ENCODE measurements around the gene TSGA10IP.

Gene TSGA10IP

GRCh38 chr11:65961267-65962140 lies 16.2 kb downstream of the TSGA10IP start, which contains the start of gene SART1:
Gene SART1, plus strand, starts transcription at chr11:65961734. Its CDS starts 47 bp downstream, at chr11:65961781.
- Histone ChIP-seq H3K4me2 (ENCODE audit: low read length) (peak within 1 kb of the TSS; percentile 85), H4K8ac (ENCODE audit: low read depth, low read length) (peak within 1 kb of the TSS; percentile 95), H3K27me3 (ENCODE audit: insufficient read depth, low read length, poor library complexity) (no peaks in the 10 kb centered on the region), H3K36me3 (ENCODE audit: control insufficient read depth, insufficient read depth, low read length) (peaks cover 9% of the 10 kb centered on the region), H2BK5ac (ENCODE audit: low read length) (peak within 1 kb of the TSS; percentile 54), H2BK15ac (replicated peaks; ENCODE audit: low read depth) (no peak within 1 kb of the TSS), H2AK5ac (ENCODE audit: low read length) (no peak within 1 kb of the TSS), H3K4me1 (ENCODE audit: control insufficient read depth, low read depth, low read length) (peaks cover 6% of the 10 kb centered on the region), H3K27ac (ENCODE audit: low read depth, low read length) (peak within 1 kb of the TSS; percentile 83), H3K23ac (ENCODE audit: low read length) (no peak within 1 kb of the TSS), H3K18ac (ENCODE audit: low read length) (peak within 1 kb of the TSS; percentile 35), H3K4ac (ENCODE audit: low read depth, low read length) (peak within 1 kb of the TSS; percentile 6), H4K5ac (ENCODE audit: low read length) (peak within 1 kb of the TSS; percentile 59), H3K9ac (ENCODE audit: low read length) (peak within 1 kb of the TSS; percentile 97), H3K4me3 (ENCODE audit: low read length) (peak within 1 kb of the TSS; percentile 94), H3K79me1 (ENCODE audit: low read length) (peaks cover 20% of the 10 kb centered on the region), H3K79me2 (ENCODE audit: control insufficient read depth, insufficient read depth, low read length) (peaks cover 19% of the 10 kb centered on the region), H2BK120ac (ENCODE audit: low read depth, low read length) (no peak within 1 kb of the TSS), H3K56ac (ENCODE audit: low read length) (peak within 1 kb of the TSS; percentile 99)
- no CpG with 5 or more reads among the region's 97 CpGs for WGBS (ENCODE audit: extremely low coverage, insufficient coverage, low lambda C conversion rate)
- DNase-seq = peak; percentile 99

- Histone ChIP-seq H3K27ac (ENCODE audit: low read depth, low read length) (no peak overlapping the region), H3K4me3 (ENCODE audit: low read length) (peak overlapping the region; percentile 94), H3K4me2 (ENCODE audit: low read length) (peak overlapping the region; percentile 79), H4K5ac (ENCODE audit: low read length) (no peak overlapping the region), H2BK15ac (replicated peaks; ENCODE audit: low read depth) (no peak overlapping the region), H3K18ac (ENCODE audit: low read length) (no peak overlapping the region), H3K79me1 (ENCODE audit: low read length) (peaks cover 20% of the 10 kb centered on the region), H3K27me3 (ENCODE audit: insufficient read depth, low read length, poor library complexity) (no peaks in the 10 kb centered on the region), H3K56ac (ENCODE audit: low read length) (peak overlapping the region; percentile 96), H4K8ac (ENCODE audit: low read depth, low read length) (no peak overlapping the region), H3K9ac (ENCODE audit: low read length) (peak overlapping the region; percentile 97), H3K23ac (ENCODE audit: low read length) (no peak overlapping the region), H2AK5ac (ENCODE audit: low read length) (no peak overlapping the region), H3K36me3 (ENCODE audit: control insufficient read depth, insufficient read depth, low read length) (peaks cover 9% of the 10 kb centered on the region), H3K4me1 (ENCODE audit: control insufficient read depth, low read depth, low read length) (peaks cover 6% of the 10 kb centered on the region), H2BK5ac (ENCODE audit: low read length) (no peak overlapping the region), H3K4ac (ENCODE audit: low read depth, low read length) (no peak overlapping the region), H3K79me2 (ENCODE audit: control insufficient read depth, insufficient read depth, low read length) (peaks cover 19% of the 10 kb centered on the region), H2BK120ac (ENCODE audit: low read depth, low read length) (no peak overlapping the region)
- DNase-seq = no peak
- no CpG with 5 or more reads among the region's 13 CpGs for WGBS (ENCODE audit: extremely low coverage, insufficient coverage, low lambda C conversion rate)
These were observed 16.9 kb downstream of the TSGA10IP start for GRCh38 chr11:65962141-65962564.

GRCh38 chr11:65964906-65965305 lies 19.6 kb downstream of the TSGA10IP start:
- Histone ChIP-seq H3K4ac (ENCODE audit: low read depth, low read length) (no peak overlapping the region), H3K23ac (ENCODE audit: low read length) (no peak overlapping the region), H2AK5ac (ENCODE audit: low read length) (no peak overlapping the region), H3K4me2 (ENCODE audit: low read length) (no peak overlapping the region), H3K36me3 (ENCODE audit: control insufficient read depth, insufficient read depth, low read length) (peaks cover 13% of the 10 kb centered on the region), H4K8ac (ENCODE audit: low read depth, low read length) (no peak overlapping the region), H3K79me1 (ENCODE audit: low read length) (peaks cover 22% of the 10 kb centered on the region), H3K18ac (ENCODE audit: low read length) (no peak overlapping the region), H3K27me3 (ENCODE audit: insufficient read depth, low read length, poor library complexity) (no peaks in the 10 kb centered on the region), H3K27ac (ENCODE audit: low read depth, low read length) (no peak overlapping the region), H3K4me1 (ENCODE audit: control insufficient read depth, low read depth, low read length) (peaks cover 6% of the 10 kb centered on the region), H2BK5ac (ENCODE audit: low read length) (no peak overlapping the region), H3K56ac (ENCODE audit: low read length) (no peak overlapping the region), H2BK120ac (ENCODE audit: low read depth, low read length) (no peak overlapping the region), H3K9ac (ENCODE audit: low read length) (no peak overlapping the region), H4K5ac (ENCODE audit: low read length) (no peak overlapping the region), H3K79me2 (ENCODE audit: control insufficient read depth, insufficient read depth, low read length) (peaks cover 19% of the 10 kb centered on the region), H2BK15ac (replicated peaks; ENCODE audit: low read depth) (no peak overlapping the region), H3K4me3 (ENCODE audit: low read length) (no peak overlapping the region)
- no peak for DNase-seq
- WGBS (ENCODE audit: extremely low coverage, insufficient coverage, low lambda C conversion rate) = no CpG with 5 or more reads among the region's 10 CpGs

GRCh38 chr11:65965986-65966762 lies 20.9 kb downstream of the TSGA10IP start:
- no peak overlapping the region for H3K4me3 ChIP-seq (ENCODE audit: low read length)
- H3K9ac ChIP-seq (ENCODE audit: low read length) = no peak overlapping the region
- DNase-seq = no peak
- H3K36me3 ChIP-seq (ENCODE audit: control insufficient read depth, insufficient read depth, low read length) = peaks cover 13% of the 10 kb centered on the region
- H3K23ac ChIP-seq (ENCODE audit: low read length) = no peak overlapping the region
- H2BK15ac ChIP-seq (replicated peaks; ENCODE audit: low read depth) = no peak overlapping the region
- no peak overlapping the region for H4K5ac ChIP-seq (ENCODE audit: low read length)
- H3K79me1 ChIP-seq (ENCODE audit: low read length) = peaks cover 22% of the 10 kb centered on the region
- H3K79me2 ChIP-seq (ENCODE audit: control insufficient read depth, insufficient read depth, low read length) = peaks cover 19% of the 10 kb centered on the region
- no peak overlapping the region for H3K56ac ChIP-seq (ENCODE audit: low read length)
- H3K4ac ChIP-seq (ENCODE audit: low read depth, low read length) = no peak overlapping the region
- no peak overlapping the region for H2BK5ac ChIP-seq (ENCODE audit: low read length)
- H3K27me3 ChIP-seq (ENCODE audit: insufficient read depth, low read length, poor library complexity) = no peaks in the 10 kb centered on the region
- H4K8ac ChIP-seq (ENCODE audit: low read depth, low read length) = no peak overlapping the region
- no peak overlapping the region for H2AK5ac ChIP-seq (ENCODE audit: low read length)
- no peak overlapping the region for H3K4me2 ChIP-seq (ENCODE audit: low read length)
- H3K18ac ChIP-seq (ENCODE audit: low read length) = no peak overlapping the region
- no CpG with 5 or more reads among the region's 36 CpGs for WGBS (ENCODE audit: extremely low coverage, insufficient coverage, low lambda C conversion rate)
- H3K4me1 ChIP-seq (ENCODE audit: control insufficient read depth, low read depth, low read length) = peaks cover 6% of the 10 kb centered on the region
- no peak overlapping the region for H3K27ac ChIP-seq (ENCODE audit: low read depth, low read length)
- H2BK120ac ChIP-seq (ENCODE audit: low read depth, low read length) = no peak overlapping the region

GRCh38 chr11:65967329-65967934 lies 22.2 kb downstream of the TSGA10IP start:
- Histone ChIP-seq H2BK120ac (ENCODE audit: low read depth, low read length) (no peak overlapping the region), H3K79me1 (ENCODE audit: low read length) (peaks cover 18% of the 10 kb centered on the region), H3K18ac (ENCODE audit: low read length) (no peak overlapping the region), H3K23ac (ENCODE audit: low read length) (no peak overlapping the region), H3K4me1 (ENCODE audit: control insufficient read depth, low read depth, low read length) (peaks cover 3% of the 10 kb centered on the region), H3K56ac (ENCODE audit: low read length) (no peak overlapping the region), H3K4ac (ENCODE audit: low read depth, low read length) (no peak overlapping the region), H3K36me3 (ENCODE audit: control insufficient read depth, insufficient read depth, low read length) (peaks cover 13% of the 10 kb centered on the region), H2BK5ac (ENCODE audit: low read length) (no peak overlapping the region), H4K5ac (ENCODE audit: low read length) (no peak overlapping the region), H3K27ac (ENCODE audit: low read depth, low read length) (no peak overlapping the region), H2AK5ac (ENCODE audit: low read length) (no peak overlapping the region), H4K8ac (ENCODE audit: low read depth, low read length) (no peak overlapping the region), H3K27me3 (ENCODE audit: insufficient read depth, low read length, poor library complexity) (no peaks in the 10 kb centered on the region), H3K4me2 (ENCODE audit: low read length) (no peak overlapping the region), H3K9ac (ENCODE audit: low read length) (no peak overlapping the region), H3K79me2 (ENCODE audit: control insufficient read depth, insufficient read depth, low read length) (peaks cover 15% of the 10 kb centered on the region), H3K4me3 (ENCODE audit: low read length) (no peak overlapping the region), H2BK15ac (replicated peaks; ENCODE audit: low read depth) (no peak overlapping the region)
- DNase-seq = no peak
- no CpG with 5 or more reads among the region's 30 CpGs for WGBS (ENCODE audit: extremely low coverage, insufficient coverage, low lambda C conversion rate)
